GM23338 (cell line): ENCODE results near the gene LRRC3. TPM values are rescaled to one million over a fixed set of nuclear protein-coding genes. Genes with fewer than 3 reads are reported as not detected.

ENCODE experiments used
- ATAC-seq: fragments of 200-7000 bp; cut with Tn5 transposase; 3 replicates; pipeline ENCODE4 v1.9.1; 2020
- DNase-seq: peaks from one replicate; pipeline ENCODE4 v3.0.0-alpha.2; 2015; ENCODE audit warnings: low spot score
- H2AFZ ChIP-seq: fragments of 200-600 bp; sonication (generic); 2 replicates; pipeline ENCODE4 v1.8.0; 2016; ENCODE audit warnings: antibody characterized with exemption, mild to moderate bottlenecking, moderate library complexity
- H3F3A ChIP-seq: fragments of 200-600 bp; sonication (generic); replicated peaks from 2 replicates; pipeline ENCODE4 v1.8.0; 2017; ENCODE audit warnings: antibody characterized with exemption, mixed run types, low read depth
- H3K27ac ChIP-seq: fragments of 200-600 bp; sonication (generic); 2 replicates; pipeline ENCODE4 v1.6.1; 2016; ENCODE audit warnings: low read depth
- H3K27me3 ChIP-seq: fragments of 200-600 bp; sonication (generic); 2 replicates; pipeline ENCODE4 v1.8.0; 2016; ENCODE audit warnings: mild to moderate bottlenecking, mixed run types, moderate library complexity; ENCODE audit not compliant: insufficient read depth
- H3K36me3 ChIP-seq: fragments of 200-600 bp; sonication (generic); 2 replicates; pipeline ENCODE4 v1.8.0; 2016; ENCODE audit warnings: mild to moderate bottlenecking; ENCODE audit not compliant: insufficient read depth
- H3K4me1 ChIP-seq: fragments of 200-600 bp; sonication (generic); 2 replicates; pipeline ENCODE4 v1.8.0; 2016; ENCODE audit warnings: mild to moderate bottlenecking, moderate library complexity; ENCODE audit not compliant: insufficient read depth
- H3K4me2 ChIP-seq: fragments of 200-600 bp; sonication (generic); 2 replicates; pipeline ENCODE4 v1.7.1; 2017; ENCODE audit warnings: mixed run types
- H3K4me3 ChIP-seq: fragments of 200-600 bp; sonication (generic); 2 replicates; pipeline ENCODE4 v1.6.1; 2016; ENCODE audit warnings: mixed run types
- H3K79me2 ChIP-seq: fragments of 200-600 bp; sonication (generic); replicated peaks from 2 replicates; pipeline ENCODE4 v1.8.0; 2017; ENCODE audit warnings: mild to moderate bottlenecking; ENCODE audit not compliant: insufficient read depth
- H3K9me2 ChIP-seq: fragments of 200-600 bp; sonication (generic); 2 replicates; pipeline ENCODE4 v1.8.0; 2017; ENCODE audit not compliant: insufficient read depth
- H4K20me1 ChIP-seq: fragments of 200-600 bp; sonication (generic); replicated peaks from 2 replicates; pipeline ENCODE4 v1.8.0; 2017; ENCODE audit warnings: mild to moderate bottlenecking; ENCODE audit not compliant: insufficient read depth
- H3K27ac Mint-ChIP-seq: 2 replicates; pipeline ENCODE4 v1.8.0; 2020; ENCODE audit warnings: inconsistent platforms, mild to moderate bottlenecking, moderate library complexity, mixed read lengths
- H3K27me3 Mint-ChIP-seq: 3 replicates; pipeline ENCODE4 v1.8.0; 2022; ENCODE audit warnings: low read depth, mild to moderate bottlenecking, moderate library complexity, mixed read lengths, inconsistent platforms; ENCODE audit not compliant: insufficient read depth, poor library complexity
- H3K36me3 Mint-ChIP-seq: 3 replicates; pipeline ENCODE4 v1.8.0; 2021; ENCODE audit warnings: low read depth, mild to moderate bottlenecking, inconsistent platforms, moderate library complexity, mixed read lengths
- H3K4me1 Mint-ChIP-seq: 3 replicates; pipeline ENCODE4 v1.8.0; 2020; ENCODE audit warnings: mild to moderate bottlenecking, inconsistent platforms, mixed read lengths
- H3K4me3 Mint-ChIP-seq: 3 replicates; pipeline ENCODE4 v1.8.0; 2021; ENCODE audit warnings: moderate library complexity, mild to moderate bottlenecking, inconsistent platforms, mixed read lengths
- H3K9me3 Mint-ChIP-seq: 3 replicates; pipeline ENCODE4 v1.8.0; 2020; ENCODE audit warnings: moderate library complexity, mild to moderate bottlenecking, inconsistent platforms, mixed read lengths
- EZH2phosphoT487 ChIP-seq: fragments of 200-600 bp; sonication (generic); IDR thresholded peaks from one replicate; pipeline ENCODE4 v1.8.1; 2018; ENCODE audit warnings: antibody characterized with exemption; ENCODE audit not compliant: unreplicated experiment
- JUNB ChIP-seq: IDR thresholded peaks from one replicate; pipeline ENCODE4 v1.6.1; 2016; ENCODE audit warnings: antibody characterized with exemption; ENCODE audit not compliant: unreplicated experiment
- NANOG ChIP-seq: IDR thresholded peaks from 2 replicates; pipeline ENCODE4 v1.6.1; 2016; ENCODE audit warnings: antibody characterized with exemption, borderline replicate concordance
- STAT1 ChIP-seq: IDR thresholded peaks from one replicate; pipeline ENCODE4 v1.6.1; 2016; ENCODE audit warnings: antibody characterized with exemption; ENCODE audit not compliant: unreplicated experiment
- ZNF114 ChIP-seq: fragments of 250-450 bp; sonication (Bioruptor Pico); IDR thresholded peaks from 2 replicates; pipeline ENCODE4 v1.5.0; 2020; ENCODE audit warnings: mild to moderate bottlenecking, moderate library complexity
- ZNF331 ChIP-seq: fragments of 250-450 bp; sonication (Bioruptor Pico); IDR thresholded peaks from 2 replicates; pipeline ENCODE4 v1.5.0; 2020; ENCODE audit warnings: low read depth, mild to moderate bottlenecking, moderate library complexity
- polyA plus RNA-seq: library from polyadenylated mRNA; unstranded; fragments of >200 nt; fragmentation: Nextera tagmentation; extraction: Ambion mirVana; gene quantifications from 2 replicates; pipeline ENCODE4 v1.2.1, GENCODE V29; 2016
- total RNA-seq: library from RNA; depleted of rRNA; stranded (reverse); fragments of >200 nt; shearing (Covaris generic); gene quantifications from 2 replicates; pipeline ENCODE4 v1.2.3, GENCODE V29; 2014
- TF ChIP-seq, protein P1 (sequence below), 2 experiments: fragments of 200-600 bp in 1 of 2; sonication (generic) in 1 of 2; conservative IDR thresholded peaks; 2 replicates each; pipeline versions ENCODE4 v1.5.1 to v1.6.1; 2016 to 2017; ENCODE audit warnings: antibody characterized with exemption in 2 of 2, low read depth in 2 of 2, mild to moderate bottlenecking in 2 of 2, moderate library complexity in 1 of 2
- TF ChIP-seq, protein P2 (sequence below): IDR thresholded peaks from 2 replicates; pipeline ENCODE4 v1.6.1; 2016; ENCODE audit warnings: antibody characterized with exemption
- TF ChIP-seq, protein P3 (sequence below): IDR thresholded peaks from one replicate; pipeline ENCODE4 v1.6.1; 2018; ENCODE audit warnings: antibody characterized with exemption; ENCODE audit not compliant: unreplicated experiment

LRRC3 gene
- total and polyA plus RNA-seq, 2 experiments from 2014 or later: 0.95 to 6.8 TPM

DNA sequence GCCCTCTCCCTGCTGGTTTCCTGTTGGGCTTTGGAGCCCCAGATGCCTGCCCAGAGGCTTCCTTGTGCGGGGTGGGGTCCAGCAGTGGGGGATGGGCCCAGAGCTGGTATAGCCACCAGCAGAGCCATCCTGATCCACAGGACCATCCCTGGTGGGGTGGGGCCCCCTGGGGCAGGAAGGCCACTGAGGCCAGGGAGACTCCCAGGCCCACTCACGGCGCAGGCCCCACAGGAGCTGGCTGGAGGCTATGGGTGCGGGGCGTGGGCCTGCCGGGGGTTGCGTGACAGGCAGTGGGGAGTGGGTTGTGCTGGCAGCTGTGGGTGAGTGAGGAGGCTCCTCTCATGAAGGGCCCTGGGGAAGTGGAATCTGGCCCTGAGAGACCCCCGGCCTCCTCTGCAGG is 5.7 kb downstream of the LRRC3 start:
- no peak overlapping the region for H3K27ac ChIP-seq

DNA sequence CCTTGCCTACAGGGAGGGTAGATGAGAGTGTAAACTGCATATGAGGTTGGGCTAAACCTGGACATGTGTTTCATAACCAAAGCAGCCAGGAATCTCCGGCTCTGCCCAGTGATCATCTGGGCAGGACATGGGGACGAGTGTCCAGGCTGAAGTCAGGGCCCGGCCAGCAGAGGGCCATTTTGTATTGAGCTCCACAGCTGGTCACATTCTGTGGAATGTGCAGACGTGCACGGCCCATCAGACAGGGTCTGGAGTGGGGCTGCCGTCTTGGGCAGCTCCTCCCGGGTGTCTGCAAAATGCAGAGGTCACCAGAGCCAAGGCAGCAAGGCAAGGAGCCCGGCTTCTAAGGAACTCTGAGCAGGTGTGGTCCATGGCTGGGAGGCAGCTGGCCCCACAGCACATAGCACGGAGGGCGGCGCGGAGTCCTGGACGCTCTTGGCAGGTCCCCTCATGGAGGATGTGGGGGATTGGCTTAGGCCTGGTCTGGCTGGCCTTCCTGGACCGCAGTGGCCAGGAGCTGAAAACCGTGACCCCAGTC is 6.2 kb downstream of the LRRC3 start:
- no peak overlapping the region for H3K4me3 ChIP-seq
- no peaks in the 10 kb centered on the region for H4K20me1 ChIP-seq
- H3K27me3 ChIP-seq: no peaks in the 10 kb centered on the region
- H2AFZ ChIP-seq: no peak overlapping the region
- ATAC-seq (no peak), DNase-seq (no peak)
- H3K9me2 ChIP-seq: no peaks in the 10 kb centered on the region
- Mint-ChIP-seq H3K4me1 (peaks cover 7% of the 10 kb centered on the region), H3K4me3 (no peak overlapping the region), H3K27me3 (peaks cover 12% of the 10 kb centered on the region), H3K36me3 (peaks cover 3% of the 10 kb centered on the region; the same call in 1 of the 3 replicates), H3K27ac (no peak overlapping the region), H3K9me3 (no peaks in the 10 kb centered on the region; the same call in 2 of the 3 replicates)
- H3K79me2 ChIP-seq: no peaks in the 10 kb centered on the region
- no peaks in the 10 kb centered on the region for H3K36me3 ChIP-seq
- H3F3A ChIP-seq: no peaks in the 10 kb centered on the region
- H3K27ac ChIP-seq: no peak overlapping the region
- H3K4me2 ChIP-seq: no peak overlapping the region
- no peaks in the 10 kb centered on the region for H3K4me1 ChIP-seq
- TF ChIP-seq, protein P1, sequence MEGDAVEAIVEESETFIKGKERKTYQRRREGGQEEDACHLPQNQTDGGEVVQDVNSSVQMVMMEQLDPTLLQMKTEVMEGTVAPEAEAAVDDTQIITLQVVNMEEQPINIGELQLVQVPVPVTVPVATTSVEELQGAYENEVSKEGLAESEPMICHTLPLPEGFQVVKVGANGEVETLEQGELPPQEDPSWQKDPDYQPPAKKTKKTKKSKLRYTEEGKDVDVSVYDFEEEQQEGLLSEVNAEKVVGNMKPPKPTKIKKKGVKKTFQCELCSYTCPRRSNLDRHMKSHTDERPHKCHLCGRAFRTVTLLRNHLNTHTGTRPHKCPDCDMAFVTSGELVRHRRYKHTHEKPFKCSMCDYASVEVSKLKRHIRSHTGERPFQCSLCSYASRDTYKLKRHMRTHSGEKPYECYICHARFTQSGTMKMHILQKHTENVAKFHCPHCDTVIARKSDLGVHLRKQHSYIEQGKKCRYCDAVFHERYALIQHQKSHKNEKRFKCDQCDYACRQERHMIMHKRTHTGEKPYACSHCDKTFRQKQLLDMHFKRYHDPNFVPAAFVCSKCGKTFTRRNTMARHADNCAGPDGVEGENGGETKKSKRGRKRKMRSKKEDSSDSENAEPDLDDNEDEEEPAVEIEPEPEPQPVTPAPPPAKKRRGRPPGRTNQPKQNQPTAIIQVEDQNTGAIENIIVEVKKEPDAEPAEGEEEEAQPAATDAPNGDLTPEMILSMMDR (conservative IDR thresholded peaks at IDR 0.05; ENCODE audit: low read depth in 2 of 2): no peak
- TF ChIP-seq JUNB (no peak), ZNF114 (CRISPR knock-in tag) (no peak), STAT1 (no peak), NANOG (no peak), ZNF331 (CRISPR knock-in tag) (no peak), EZH2phosphoT487 (no peak)

More for the DNA sequence above, 5.7 kb downstream of the LRRC3 start:
- H3K36me3 Mint-ChIP-seq: peaks cover 3% of the 10 kb centered on the region; the same call in 1 of the 3 replicates
- Histone ChIP-seq H3K4me2 (no peak overlapping the region), H3K27me3 (no peaks in the 10 kb centered on the region), H3F3A (no peaks in the 10 kb centered on the region), H3K4me1 (no peaks in the 10 kb centered on the region), H4K20me1 (no peaks in the 10 kb centered on the region), H2AFZ (no peak overlapping the region), H3K79me2 (no peaks in the 10 kb centered on the region), H3K4me3 (no peak overlapping the region), H3K9me2 (no peaks in the 10 kb centered on the region), H3K36me3 (no peaks in the 10 kb centered on the region)
- peaks cover 7% of the 10 kb centered on the region for H3K4me1 Mint-ChIP-seq
- no peaks in the 10 kb centered on the region; the same call in 2 of the 3 replicates for H3K9me3 Mint-ChIP-seq
- ATAC-seq (no peak), DNase-seq (no peak)
- H3K27ac Mint-ChIP-seq: no peak overlapping the region
- peaks cover 13% of the 10 kb centered on the region for H3K27me3 Mint-ChIP-seq
- H3K4me3 Mint-ChIP-seq: no peak overlapping the region
- TF ChIP-seq, protein P1 (conservative IDR thresholded peaks at IDR 0.05; ENCODE audit: low read depth in 2 of 2): no peak
- TF ChIP-seq, protein P2, sequence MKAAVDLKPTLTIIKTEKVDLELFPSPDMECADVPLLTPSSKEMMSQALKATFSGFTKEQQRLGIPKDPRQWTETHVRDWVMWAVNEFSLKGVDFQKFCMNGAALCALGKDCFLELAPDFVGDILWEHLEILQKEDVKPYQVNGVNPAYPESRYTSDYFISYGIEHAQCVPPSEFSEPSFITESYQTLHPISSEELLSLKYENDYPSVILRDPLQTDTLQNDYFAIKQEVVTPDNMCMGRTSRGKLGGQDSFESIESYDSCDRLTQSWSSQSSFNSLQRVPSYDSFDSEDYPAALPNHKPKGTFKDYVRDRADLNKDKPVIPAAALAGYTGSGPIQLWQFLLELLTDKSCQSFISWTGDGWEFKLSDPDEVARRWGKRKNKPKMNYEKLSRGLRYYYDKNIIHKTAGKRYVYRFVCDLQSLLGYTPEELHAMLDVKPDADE: no peak
- TF ChIP-seq ZNF114 (CRISPR knock-in tag): no peak
- TF ChIP-seq, protein P3, sequence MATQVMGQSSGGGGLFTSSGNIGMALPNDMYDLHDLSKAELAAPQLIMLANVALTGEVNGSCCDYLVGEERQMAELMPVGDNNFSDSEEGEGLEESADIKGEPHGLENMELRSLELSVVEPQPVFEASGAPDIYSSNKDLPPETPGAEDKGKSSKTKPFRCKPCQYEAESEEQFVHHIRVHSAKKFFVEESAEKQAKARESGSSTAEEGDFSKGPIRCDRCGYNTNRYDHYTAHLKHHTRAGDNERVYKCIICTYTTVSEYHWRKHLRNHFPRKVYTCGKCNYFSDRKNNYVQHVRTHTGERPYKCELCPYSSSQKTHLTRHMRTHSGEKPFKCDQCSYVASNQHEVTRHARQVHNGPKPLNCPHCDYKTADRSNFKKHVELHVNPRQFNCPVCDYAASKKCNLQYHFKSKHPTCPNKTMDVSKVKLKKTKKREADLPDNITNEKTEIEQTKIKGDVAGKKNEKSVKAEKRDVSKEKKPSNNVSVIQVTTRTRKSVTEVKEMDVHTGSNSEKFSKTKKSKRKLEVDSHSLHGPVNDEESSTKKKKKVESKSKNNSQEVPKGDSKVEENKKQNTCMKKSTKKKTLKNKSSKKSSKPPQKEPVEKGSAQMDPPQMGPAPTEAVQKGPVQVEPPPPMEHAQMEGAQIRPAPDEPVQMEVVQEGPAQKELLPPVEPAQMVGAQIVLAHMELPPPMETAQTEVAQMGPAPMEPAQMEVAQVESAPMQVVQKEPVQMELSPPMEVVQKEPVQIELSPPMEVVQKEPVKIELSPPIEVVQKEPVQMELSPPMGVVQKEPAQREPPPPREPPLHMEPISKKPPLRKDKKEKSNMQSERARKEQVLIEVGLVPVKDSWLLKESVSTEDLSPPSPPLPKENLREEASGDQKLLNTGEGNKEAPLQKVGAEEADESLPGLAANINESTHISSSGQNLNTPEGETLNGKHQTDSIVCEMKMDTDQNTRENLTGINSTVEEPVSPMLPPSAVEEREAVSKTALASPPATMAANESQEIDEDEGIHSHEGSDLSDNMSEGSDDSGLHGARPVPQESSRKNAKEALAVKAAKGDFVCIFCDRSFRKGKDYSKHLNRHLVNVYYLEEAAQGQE: no peak
